HG02973 (cell line): ENCODE results near the gene SIGMAR1.

Source experiments
- ATAC-seq: cut with Tn5 transposase; IDR thresholded peaks from one replicate; pipeline ENCODE4 v1.9.1; 2021; ENCODE audit warnings: moderate library complexity; ENCODE audit not compliant: unreplicated experiment

The SIGMAR1 gene

GRCh38 chr9:34606190-34606589 lies 31.4 kb downstream of the SIGMAR1 start:
- no peak for ATAC-seq

- peak; percentile 56 for ATAC-seq
Observed at GRCh38 chr9:34603610-34604231, 33.9 kb downstream of the SIGMAR1 start.

- no peak for ATAC-seq
Observed at GRCh38 chr9:34601937-34602573, 35.5 kb downstream of the SIGMAR1 start.

- no peak for ATAC-seq
Observed at GRCh38 chr9:34600908-34601307, 36.7 kb downstream of the SIGMAR1 start.

GRCh38 chr9:34599546-34599945 lies 38.0 kb downstream of the SIGMAR1 start:
- ATAC-seq = no peak

DNA sequence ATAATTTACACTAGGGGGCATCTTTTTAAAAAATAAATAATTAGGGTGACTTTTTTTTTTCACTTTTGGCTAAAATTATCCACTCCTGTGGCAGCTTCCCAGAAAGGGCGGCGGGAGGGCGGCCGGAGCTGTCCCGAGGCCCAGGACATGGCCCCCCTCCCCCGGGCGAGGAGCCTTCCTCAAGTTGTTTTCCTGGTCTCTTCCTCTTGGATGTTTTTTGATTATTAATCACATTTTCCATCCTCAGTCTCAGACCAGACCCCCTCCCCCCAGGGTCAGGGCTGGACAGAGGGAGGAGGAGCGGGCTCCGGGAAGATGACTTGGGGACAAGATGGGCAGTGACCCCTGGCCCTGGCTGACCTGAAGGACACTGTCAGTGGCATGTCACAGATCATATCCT lies 43.4 kb downstream of the SIGMAR1 start:
- no peak for ATAC-seq

DNA sequence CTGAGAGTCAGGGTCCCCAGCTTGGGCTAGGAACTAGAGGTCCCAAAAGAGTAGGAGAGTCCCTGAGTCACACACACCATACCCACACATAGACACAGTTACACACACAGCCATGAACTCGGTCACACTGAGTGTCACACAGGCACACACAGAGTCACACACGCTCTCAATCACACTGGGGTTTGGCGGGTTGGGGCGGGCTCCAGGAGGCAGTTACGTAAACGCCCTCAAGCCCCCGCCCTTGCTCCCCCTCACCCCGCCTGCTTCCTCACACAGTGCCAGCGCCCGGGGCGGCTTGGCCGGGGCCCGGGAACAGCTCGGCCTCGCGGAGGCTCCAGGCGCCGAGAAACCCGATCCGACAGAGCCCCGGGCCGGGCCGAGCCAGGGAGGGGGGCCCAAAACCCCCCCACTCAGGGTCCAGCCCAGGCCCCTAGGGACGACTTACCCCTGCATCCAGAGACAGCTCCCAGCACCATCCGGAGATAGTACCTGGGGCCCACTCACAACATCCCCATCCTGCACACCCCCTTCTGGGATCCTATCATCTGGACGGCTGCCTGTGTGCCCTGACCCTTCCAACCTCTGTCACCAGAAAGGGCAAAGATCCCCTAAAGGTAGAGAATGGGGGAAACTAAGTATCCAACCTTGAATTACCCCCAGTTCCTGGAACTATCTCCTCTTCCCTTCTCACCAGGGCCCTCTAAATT lies 44.5 kb downstream of the SIGMAR1 start:
- ATAC-seq = no peak

GRCh38 chr9:34591917-34592866 lies 45.4 kb downstream of the SIGMAR1 start:
- ATAC-seq = no peak

GRCh38 chr9:34591248-34591916 lies 46.2 kb downstream of the SIGMAR1 start:
- peak; percentile 54 for ATAC-seq

DNA sequence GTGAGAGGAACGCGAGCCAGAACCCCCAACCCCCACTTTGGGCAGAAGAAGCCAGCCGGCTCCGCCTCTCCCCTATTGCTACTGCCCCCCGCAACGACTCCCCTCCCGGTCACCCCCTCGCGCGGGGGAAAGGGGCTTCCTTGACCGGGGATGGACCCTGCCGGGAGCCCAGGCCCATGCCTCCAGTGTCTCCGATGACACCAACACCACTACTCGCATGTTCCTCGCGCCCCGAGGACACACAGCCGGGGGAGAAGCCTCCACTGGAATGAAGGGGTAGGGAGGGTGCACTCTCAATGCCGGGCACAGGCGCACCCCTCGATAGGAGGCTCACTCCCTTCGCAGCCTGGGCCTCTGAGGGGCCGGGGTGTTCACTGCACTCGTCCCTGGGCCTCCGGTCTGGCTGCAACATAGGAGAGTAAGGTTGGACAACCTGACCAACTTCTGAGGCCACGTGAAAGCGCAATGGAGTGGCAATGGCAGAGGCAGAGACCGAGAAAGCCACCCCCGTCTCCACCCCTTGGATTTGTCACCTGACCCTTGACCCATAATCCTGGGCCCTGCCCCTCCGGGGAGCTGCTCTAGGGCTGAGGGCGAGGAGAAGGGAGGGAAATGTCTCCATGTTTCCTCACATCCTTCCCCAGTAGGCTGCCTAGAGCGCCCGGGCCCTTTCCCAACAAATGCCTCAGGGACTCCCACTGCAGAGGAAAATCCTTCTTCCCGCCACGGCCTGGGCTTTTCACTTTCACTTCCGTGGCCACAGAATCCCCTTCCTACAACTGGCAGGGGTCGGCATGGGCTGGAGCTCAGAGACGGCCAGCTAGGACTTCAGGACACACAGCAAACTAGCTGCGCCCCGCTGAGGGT lies 47.0 kb downstream of the SIGMAR1 start:
- no peak for ATAC-seq

DNA sequence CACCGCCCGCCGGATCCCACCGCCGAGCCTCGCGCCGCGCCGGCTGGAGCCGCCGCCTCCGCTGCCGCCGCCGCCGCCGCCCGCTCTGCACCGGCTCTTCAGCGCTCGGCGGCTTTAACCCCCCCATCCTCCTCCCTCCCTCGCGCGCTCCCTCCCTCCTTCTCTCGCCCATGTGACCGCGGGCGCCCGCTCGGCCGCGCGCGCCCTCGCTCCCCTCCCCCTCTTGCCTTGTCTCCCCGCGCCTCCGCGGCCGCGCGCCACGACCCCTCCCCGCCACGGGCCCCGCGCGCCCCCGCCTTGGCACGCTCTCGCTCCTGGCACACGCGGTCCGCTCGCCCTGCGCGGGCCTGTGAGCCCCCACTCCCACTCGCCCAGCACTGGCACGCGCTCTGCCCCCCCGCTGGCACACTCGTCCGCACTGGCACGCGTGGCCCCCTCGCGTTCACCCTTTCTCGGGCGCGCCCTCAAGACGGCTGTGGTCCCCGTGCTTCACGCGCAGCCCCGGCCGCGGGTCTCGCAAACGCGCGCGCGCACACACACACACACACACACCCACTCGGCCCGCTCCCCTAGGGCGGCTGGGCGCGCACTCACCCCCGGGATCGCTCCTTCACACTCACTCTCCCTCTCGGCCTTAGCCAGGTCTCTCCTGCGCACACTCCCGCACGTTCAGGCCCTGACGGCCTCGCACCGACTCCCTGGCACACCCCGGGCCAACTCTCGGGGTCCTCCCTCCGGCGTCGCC lies 47.8 kb downstream of the SIGMAR1 start, which contains the start of gene CNTFR:
CNTFR (minus strand) TSS at position 89 of the 745 bp plus-strand sequence. CDS start 20,743 bp downstream, outside the sequence.
- ATAC-seq = no peak

DNA sequence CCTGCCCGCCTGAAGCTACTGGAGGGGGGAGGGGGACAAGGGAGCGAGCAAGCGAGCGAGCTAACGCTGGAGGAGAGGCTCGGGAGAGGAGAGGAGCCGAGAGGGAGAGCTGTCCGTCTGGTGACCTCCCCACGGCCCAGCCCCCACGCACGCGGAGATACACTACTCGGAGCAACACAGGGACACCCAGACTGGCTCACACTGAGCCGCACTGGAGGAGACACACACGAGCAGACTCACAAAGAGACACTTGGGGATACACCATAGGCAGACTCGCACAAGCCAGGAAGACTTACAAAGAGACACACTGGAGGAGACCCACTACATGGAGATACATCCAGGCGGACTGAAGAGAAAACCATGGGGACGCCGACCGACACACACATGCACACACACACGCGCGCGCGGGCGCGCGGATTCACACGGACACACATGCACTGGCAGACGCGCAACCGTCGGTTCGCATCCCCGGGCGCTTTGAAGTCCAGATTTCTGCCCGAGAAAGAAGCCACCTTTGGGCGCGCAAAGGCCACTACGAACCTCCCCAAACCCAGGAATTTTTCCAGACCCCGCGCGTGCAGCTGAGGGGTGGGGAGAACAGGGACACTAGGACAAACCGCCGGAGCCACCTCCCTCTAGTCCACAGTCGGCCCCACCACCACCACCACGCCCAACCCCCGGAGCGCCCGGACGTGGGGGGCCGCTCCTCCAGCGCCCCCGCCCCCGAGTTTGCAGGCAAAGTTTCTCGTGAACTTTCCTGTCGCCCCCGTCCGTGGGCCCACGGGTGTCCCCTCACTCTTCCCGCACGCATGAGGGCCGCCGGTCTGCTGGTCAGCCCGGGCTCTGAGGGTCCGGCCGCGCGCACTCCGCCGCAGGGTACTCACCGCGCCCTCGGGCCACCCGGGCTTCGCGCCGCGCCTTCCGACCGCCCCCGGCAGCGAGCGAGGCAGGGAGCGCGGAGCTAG lies 48.6 kb downstream of the SIGMAR1 start:
- ATAC-seq = no peak

- no peak for ATAC-seq
Observed at GRCh38 chr9:34587271-34587670, 50.3 kb downstream of the SIGMAR1 start.

- ATAC-seq = no peak
Observed at GRCh38 chr9:34585946-34586669, 51.5 kb downstream of the SIGMAR1 start.

DNA sequence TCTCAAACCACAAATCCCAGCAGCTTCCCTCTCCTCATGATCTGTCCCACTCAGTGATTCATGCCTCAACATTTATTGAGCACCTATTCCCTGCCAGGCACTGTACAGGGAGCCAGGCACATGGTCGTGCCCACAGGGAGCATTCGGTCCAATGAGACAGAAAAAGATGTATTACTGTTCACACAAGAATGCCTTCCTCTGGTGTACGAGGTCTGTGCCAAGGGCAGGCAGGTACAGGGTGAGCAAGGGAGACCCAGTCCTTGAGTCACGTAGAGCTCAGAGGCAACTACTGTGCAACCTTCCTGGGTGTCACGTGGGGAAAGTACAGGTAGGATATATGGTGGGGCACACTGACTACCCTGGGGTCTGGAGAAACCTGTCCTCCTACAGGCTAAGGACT lies 52.6 kb downstream of the SIGMAR1 start:
- no peak for ATAC-seq
